Measurements from ENCODE around the gene PER3.

DNA sequence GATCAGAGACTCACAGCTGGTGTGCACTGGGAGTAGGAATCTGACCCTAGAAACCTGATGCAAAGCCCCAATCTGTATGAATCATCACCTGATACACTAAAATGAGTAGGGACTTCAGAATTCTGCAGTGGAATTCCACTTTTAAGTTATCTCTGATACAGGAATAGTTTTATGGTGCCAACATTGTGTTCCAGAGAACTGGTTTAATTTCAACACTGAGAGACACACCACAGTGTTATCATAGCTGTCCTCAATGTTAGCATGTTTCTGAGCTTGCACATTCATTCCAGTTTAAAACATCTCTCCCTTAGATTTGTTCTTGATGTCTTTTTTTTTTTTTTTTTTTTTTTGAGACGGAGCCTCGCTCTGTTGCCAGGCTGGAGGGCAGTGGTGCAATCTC lies 61.7 kb downstream of the PER3 start:
- TF ChIP-seq CTCF (IDR thresholded peaks at IDR 0.05) (no peak), POLR2A (IDR thresholded peaks at IDR 0.05) (no peak), EP300 (IDR thresholded peaks at IDR 0.05) (no peak)
